ENCODE measurements around the gene FBXW11.
"Not testable (repeated sequence)": the region's sequence is repeated elsewhere in the genome, so short reads cannot be mapped to it uniquely, and the experiment has no call there.

The FBXW11 gene

DNA sequence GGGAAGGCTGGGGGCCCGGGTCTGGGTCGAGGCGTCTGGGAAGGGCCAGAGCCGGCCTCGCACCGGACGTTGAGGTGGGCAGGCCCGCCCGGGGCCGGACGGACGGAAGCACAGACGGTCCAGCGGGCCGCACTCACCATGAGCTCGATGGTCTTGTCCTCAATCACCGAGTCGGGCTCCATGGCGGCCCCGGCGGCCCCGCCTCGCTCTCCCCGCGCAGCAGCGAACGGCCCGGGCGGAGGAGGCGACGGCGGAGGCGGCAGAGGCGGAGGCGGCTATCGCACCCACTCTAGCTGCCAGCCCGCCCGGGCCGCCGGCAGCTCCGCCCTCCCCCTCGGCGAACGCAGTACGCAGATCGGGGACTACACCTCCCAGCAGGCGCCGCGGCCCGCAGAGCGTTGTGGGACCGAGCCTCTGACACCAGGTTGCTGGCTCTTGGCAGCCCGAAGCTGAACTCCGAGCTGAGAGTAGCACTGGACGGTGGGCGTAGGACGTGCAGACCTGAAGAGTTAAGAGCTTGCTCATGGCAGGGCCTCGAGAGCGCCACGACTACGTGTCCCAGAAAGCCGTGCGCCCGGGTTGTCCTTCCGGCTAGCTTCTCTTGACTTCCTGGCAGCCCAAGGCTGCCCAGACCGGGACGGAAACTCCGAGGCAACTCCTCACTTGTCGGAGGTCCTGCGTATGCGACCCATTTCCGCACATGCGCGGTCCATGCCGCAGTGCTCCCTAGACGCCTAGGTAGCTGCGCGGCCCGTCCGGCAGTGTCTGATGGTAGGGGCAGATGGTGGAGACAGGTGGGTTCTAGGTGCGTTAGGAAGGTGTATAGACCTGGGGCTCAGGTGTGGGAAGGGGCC lies at the start of gene FBXW11:
TSS of gene FBXW11 (minus strand) at position 318 of the 854 bp plus-strand sequence. CDS start at position 182, 136 bp downstream.
- DNase-seq: peak; percentile 94

DNA sequence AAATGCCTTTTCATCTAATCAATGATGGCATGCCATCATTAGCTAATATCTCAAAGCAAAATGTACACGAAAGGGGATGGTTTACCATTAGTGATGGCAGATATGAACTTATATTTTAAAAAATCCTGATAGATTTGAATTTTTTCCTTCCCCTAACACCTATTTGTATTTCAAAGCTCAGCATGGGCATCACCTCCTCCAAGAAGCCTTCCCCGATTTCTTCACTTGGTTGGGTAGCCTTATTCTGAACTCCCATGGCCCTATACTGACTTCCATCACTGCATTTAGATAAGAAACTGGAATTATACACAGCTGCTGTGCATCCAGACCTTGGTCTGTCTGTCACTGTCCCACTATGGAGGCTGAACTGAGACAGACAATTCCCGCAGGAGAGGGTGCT lies 49.6 kb upstream of the FBXW11 start:
- DNase-seq: no peak

DNA sequence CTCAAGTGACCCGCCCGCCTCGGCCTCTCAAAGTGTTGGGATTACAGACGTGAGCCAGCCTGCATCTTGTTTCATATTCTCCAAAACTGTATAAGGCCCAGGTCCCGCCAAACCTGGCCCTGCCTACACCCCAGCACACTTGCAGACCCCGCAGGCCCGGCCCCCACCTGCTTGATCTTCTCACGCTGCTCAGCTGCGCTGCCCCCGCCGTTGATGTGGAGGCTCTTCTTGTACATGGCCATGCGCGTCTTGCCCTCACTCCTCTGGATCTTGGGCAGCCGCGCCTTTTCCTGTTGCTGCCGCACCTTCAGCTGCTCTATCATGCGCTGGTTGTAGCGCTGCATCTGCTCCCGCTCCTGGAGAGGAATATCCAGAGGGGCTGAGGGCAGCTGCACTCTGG lies 49.0 kb upstream of the FBXW11 start:
- DNase-seq: no peak

DNA sequence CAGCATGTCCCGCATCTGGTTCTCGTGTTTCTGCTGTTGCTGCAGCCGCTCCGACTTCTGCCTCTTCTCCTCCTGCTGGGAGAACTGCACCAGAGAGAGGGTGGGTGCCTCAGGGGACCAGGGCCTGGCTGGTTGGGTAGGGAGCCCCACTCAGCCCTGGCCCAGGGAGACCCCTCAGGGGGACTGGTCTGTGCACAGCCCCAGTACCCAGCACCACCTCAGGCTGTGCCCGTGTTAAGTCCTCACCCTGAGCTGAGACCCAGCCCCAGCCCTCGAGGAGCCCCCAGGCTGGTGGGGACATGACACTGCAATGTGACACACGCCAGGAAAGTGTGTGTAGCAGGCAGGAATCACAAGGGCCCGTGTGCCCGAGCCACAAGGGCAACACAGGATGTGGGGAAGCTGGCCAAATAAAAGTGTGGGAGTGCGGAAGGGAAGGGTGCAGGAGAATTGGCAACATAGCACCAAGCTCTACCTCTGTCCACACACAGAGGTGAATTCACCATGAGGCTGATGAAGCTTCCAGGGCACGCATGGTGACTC lies 48.2 kb upstream of the FBXW11 start:
- DNase-seq: no peak

DNA sequence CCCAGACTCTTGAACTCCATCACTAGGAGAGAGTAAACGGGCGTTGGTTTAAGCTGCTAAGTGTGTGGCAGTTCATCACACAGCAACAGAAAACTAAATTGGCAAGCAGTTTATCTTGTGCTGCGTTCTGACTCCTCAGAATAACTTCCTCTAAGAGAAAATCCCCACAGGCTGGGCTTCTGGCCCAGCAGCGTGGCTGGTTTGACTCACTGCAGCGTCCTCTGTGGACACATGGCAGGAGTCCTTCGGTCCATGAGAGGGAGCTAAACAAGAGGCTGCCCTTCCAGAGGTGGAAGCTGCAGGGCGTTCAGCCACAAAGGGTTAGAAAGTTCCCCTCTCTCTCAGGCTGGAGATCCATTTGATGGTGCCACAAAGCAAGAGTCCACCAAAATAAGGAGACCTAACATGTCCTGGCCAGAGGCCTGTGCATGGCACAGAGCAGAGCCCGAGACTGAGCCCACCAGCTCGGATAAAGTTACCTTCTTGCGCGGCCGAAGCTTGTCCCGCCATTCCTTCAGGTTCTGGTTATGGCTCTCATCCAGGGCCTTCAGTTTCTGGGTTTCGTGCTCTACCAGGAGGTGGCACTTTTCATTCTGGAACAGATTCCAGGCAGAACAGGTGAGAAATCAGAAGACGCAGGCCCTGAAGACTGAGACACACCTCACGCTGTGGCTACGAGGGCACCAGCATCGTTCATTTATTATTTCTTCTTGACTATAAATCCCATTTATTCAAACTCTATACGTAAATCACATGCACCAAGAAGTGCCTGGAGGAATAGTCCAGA lies 46.2 kb upstream of the FBXW11 start:
- no peak for DNase-seq

DNA sequence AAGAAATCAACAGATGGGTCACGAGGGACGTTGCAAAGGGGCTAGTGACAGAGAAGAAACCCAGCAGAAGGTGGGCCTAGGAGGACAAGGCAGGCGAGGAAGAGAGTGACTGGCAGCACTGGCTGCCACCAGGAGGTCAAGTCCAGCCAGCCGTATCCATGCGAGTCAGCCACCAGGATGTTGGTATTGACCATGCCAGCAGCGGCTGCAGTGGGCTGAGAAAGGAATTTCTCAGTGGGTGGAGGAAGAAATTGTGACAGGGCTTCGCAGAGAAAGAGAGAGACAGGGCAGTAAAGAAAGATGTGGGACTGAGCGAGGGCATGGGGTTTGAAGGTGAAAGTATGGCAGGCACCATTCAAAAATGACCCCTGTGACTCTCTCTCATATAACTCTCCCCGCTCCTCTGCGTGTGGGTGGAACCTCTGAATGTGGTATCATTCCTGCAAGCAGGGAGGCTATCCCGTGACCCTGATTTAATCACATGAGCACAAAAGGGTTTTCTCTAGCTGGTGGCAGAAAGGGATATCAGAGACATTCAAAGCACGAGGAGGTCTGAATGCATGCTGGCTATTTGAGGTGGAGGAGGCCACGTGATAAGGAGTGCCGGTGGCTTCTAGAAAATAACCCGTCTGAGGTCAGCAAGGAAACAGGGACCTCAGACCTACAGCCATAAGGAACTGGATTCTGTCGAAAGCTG lies 45.4 kb upstream of the FBXW11 start:
- no peak for DNase-seq

DNA sequence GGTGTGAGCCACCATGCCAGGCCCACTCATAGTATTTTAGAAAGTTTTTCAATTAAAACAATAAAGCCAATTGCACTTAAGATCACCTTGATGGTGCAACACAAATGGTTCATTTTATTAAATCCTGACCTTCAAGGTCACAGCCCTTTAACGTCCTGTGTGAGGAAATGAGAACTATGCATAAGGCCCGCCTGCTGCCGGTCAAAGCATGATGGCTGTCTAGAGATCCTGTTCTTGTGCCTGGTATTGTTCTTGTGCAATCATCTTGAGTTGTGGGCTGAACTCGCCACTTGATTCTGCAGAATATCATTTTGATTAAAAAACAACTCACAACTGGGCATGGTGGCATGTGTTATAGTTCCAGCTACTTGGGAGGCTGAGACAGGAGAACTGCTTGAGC lies 43.6 kb upstream of the FBXW11 start:
- DNase-seq: no peak

DNA sequence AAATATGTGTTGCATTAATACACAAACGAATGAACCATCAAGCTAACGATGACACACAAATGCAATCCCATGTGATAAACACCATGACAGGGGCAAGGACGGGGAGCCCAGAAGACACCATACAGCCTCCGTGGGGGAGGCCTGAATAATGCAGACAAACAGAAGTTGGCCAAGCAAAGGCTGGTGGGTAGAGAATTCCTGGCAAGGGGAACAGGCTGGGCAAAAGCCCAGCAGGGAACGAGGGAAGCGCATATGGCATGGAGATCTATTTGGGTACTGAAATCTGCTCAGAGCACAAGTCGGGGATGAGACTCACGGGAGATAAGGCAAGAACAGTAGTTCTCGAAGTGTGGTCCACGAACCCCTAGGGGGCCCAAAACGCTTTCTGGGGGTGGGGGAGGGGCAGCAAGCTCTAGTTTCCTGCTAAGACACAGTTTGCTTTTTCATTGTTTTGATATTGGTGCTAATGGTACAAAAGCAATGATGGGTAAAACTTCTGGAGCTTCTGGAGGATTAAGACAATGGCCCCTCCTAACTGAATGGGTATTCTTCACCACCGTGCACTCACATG lies 42.9 kb upstream of the FBXW11 start:
- DNase-seq: no peak

DNA sequence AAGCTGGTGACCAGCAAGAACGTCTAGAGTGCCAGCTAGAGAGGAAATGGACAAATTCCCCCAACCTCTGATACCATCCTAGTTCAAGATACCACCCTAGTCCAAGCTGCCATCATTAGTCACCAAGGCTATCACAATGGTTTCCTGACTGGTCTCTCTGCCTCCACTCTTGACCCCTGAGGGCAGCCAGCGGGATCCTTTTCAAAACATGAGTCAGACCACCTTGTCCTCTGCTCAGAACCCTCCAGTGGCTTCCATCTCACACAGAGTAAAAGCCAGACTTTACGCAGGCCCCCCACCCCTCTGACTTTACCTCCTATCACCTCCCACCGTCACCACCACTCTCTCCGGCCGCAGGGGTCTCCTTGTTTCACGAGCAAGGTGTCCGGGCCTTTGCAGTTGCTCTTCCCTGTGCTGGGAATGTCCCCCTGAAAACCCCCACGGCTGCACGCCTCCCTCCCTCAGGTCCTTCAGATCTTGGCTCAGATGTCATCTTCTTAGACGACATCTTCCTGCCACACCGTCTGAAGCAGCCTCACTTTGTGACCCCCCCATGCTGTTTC lies 42.2 kb upstream of the FBXW11 start:
- no peak for DNase-seq

DNA sequence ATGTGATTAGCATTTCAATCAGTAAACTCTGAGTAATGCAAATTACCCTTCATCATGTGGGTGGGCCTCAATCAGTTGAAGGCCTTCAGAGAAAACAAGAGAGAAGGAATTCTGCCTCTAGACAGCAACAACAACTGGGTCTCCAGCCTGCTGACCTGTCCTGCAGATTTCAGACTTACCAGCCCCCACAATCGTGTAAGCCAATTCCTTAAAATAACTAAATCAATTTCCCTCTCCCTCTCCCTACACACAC lies 41.7 kb upstream of the FBXW11 start:
- no peak for DNase-seq

DNA sequence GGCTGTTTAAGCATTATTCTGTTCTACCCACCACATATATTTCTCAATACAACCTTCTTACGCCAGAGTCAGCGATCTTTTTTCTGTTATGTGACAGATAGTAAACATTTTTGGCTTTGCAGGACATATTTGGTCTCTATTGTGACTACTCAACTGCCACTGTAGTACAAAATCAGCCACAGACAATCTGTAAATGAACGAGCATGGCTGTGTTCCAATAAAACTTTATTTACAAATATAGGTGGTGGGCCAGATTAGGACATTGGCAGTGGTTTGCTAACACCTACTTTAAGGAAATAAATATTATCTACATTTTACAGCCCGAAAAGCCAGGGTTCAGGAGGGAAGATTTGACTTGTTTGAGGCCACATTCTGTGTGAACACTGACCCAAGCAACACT lies 40.2 kb upstream of the FBXW11 start:
- no peak for DNase-seq

DNA sequence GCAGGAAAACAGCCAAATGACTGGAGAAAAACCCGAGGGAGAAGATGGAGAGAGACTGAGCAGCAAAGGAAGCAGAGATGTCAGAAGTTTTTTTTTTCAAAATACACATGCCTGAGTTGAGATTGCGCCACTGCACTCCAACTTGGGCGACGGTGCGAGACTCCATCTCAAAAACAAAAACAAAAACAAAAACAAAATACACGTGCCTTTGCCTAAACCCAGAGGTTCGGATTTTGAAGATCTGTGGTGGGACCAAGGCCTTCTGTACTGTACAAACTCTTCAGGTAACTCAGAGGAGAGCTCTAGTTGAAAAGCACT lies 38.8 kb upstream of the FBXW11 start:
- DNase-seq: no peak

DNA sequence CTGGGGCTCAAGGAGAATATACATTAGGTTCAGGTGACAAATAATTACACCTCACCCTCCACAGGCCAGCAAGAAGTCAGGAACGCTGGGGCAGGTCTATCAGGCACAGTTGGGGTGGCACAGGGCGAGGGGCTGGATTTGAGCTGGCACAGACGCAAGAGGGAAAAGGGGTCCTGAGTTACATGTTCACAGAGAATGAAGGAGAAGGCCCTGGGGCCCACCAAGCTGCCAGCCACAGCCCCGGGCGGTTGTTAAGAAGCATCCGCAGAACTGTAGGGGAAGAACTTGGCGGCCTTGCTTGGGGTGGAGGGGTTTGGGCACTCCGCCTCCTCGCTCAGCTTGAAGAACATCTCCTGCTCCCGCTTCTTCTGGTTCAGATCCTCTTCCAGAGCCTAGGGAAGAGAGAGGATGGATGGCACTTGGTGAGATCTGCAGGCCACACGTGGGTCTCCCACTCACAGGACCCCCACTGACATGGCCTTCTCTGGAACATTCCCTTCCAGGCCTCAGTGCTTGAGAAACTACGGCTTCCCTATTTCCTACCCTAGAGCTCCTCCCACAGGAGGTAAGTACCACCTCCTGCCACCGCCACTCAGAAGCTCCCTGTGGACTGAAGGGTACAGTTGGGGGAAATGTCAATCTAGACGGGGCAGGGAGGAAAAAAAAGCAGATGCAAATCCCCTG lies 38.3 kb upstream of the FBXW11 start:
- no peak for DNase-seq

DNA sequence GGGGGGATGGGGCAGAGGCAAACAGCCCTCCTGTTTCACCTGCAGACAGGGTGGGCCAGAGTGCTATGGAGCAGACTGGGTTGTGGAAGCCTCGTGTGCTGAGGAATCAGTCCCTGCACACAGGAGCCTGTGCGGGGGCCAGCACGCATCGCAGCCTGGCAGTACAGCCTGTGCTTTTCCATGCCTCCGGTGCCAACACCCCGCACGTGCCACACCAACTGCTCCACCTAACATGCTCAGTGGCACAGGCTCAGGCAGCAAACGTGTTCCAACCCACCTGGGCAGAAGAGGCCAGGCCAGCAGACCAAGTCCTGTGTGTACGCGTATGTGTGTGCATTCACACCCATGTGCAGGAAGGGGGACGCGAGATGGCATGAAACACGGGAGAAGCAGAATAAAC lies 37.4 kb upstream of the FBXW11 start:
- DNase-seq: no peak

DNA sequence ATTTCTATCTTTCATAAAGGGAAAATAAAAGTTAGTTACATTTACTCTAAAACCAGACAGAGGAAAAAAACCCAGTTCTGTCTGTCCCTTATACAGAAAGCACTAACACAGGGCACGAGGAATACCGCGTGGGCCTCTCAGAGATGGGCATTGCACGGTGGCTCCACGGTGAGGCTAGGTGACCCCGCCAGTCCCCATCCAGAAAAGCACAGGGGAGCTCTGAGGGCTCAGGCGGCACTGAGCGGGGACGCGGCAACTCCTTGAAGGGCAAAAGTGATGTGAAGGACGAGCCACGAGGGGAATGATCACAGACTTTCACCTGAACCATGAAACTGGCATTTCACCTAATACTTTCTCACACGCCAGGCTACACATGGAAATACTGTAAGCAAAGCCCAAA lies 35.7 kb upstream of the FBXW11 start:
- no peak for DNase-seq

DNA sequence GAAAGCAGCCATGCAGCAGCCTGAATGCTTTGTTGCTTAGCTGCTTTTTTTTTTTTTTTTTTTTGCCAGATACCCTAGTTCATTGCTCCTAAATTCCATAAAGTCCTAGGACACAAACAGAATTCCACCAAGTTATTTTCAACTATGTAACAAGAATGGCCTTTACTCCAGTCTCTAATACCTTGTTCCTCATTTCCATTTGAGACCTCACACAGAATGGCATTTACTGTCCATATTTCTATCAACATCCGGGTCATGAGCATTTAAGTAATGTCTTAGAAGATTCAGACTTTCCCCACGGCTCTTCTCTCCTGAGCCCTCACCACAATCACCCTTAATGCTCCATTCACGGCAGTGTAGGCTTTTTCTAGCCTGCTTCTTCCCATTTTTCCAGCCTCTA lies 31.7 kb upstream of the FBXW11 start:
- no peak for DNase-seq

DNA sequence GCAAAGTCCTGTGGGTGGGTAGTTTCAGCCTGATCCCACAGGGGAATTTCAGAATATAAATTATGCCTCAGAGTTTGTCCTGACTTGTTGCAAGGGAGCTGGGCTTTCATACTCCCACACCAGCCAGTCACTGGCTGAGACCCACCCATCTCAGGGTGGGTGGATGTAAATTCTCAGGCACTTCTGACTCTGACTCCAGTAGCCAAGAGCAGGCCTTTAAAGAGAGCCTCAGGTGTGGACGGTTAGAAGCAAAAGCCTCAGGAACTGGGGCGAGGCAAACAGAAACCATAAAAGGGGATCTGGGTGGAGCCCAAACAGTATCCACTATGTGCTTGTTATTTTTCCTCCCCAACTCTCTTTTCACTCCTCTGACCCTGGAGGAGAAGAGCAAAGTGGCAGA lies 28.6 kb upstream of the FBXW11 start:
- DNase-seq: no peak

DNA sequence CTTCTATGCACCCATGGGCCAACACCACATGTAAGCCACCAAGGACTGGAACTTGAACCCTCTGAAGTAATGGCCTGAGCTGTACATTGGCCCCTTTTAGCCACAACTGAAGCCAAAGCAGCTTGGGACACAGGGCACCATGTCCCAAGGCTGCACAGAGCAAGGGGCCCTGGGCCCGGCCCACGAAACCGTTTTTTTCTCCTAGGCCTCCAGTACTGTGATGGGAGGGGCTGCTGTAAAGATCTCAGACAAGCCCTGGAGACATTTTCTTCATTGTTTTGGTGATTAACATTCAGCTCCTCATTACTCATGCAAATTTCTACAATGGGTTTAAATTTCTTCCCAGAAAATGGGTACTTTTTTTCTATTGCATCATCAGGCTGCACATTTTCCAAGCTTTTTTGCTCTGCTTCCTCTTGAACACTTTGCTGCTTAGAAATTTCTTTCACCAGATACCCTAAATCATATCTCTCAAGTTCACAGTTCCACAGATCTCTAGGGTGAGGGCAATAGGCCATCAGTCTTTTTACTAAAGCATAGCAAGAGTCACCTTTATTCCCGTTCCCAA lies 25.5 kb upstream of the FBXW11 start:
- DNase-seq: no peak

DNA sequence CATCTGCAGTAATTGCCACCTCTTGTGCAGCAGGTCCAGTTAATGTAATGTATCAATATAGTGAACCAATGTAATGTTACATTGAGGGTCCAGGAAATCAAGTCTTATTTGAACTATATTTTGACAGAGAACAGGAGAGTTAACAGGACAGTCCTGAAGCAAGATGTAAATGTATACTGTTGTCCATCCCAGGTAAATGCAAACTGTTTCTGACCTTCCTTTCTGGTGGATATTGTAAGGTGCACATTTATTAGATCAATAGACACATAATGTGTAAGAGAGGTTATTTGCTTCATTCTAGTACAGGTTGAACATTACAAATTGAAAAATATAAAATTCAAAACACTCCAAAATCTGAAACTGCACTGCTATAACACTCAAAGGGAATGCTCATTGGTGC lies 23.4 kb upstream of the FBXW11 start:
- no peak for DNase-seq

DNA sequence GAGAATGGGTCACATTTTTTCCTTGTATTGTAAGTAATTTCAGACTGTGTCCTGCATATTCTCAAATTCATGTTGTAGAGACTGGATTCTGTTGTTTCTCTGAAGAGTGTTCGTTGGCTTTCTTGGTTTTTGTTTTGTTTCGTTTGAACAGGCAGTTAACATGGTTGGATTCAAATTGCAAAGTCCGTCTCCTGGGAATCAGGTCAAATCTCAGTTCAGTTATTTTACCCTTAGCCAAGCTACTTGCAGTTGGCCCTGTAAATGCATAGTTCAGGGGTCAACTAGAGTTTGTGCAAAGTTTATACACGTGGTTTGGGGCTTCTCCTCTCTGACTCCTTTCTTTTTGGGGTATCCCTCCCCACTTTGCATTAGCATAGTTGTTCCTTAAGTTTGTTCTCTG lies 21.7 kb upstream of the FBXW11 start:
- no peak for DNase-seq

DNA sequence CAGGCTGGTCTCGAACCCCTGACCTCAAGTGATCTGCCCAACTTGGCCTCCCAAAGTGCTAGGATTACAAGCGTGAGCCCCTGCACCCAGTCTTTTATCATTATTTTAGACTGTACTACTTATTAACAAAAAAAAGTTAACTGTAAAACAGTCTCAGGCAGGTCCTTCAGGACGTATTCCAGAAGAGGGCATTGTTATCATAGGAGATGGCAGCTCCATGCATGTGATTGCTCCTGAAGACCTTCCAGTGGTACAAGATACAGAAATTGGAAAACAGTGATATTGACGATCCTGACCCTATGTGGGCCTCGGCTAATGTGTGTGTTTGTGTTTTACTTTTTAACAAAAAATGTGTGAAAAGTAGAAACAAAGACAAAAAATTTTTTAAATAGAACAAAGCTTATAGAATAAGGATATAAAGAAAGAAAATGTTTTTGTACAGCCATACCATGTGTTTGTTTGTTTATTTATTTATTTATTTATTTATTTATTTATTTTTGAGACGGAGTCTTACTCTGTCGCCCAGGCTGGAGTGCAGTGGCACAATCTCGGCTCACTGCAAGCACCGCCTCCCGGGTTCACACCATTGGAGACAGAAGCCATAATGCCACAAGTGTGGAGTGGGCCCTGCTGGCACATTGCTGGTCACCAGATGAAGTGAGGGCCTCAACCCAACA lies 13.8 kb upstream of the FBXW11 start:
- not testable (repeated sequence) for DNase-seq

DNA sequence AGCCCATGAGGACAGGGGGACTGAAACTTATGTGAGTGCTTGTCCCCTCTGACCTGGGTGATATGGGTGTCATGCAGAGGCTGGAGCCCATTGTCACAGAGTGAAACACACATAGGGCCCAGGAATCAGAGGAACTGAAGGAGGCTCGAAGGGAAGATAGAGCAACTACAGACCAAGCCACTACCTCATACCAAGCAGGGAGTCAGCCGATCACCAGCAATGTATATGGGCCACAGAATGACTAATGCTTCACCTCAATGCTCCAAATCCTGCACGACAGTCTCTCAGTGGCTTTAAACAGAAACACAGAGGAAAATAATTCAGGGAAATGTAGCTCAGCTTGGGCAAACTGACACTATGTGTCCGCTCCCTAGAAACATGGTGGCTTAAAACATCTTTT lies 8.9 kb upstream of the FBXW11 start:
- DNase-seq: no peak

Measured in GDM1 (cell line).